HUES64 (cell line): Measurements from ENCODE around the gene PEX14. TPM values are rescaled to one million over a fixed set of nuclear protein-coding genes. Genes with fewer than 3 reads are reported as not detected.
"Not testable (repeated sequence)": the region's sequence is repeated elsewhere in the genome, so short reads cannot be mapped to it uniquely, and the experiment has no call there.

Source experiments
- H3K27ac ChIP-seq: 2 replicates; pipeline ENCODE4 v1.7.0; 2013; ENCODE audit warnings: low read depth, low read length, inconsistent platforms
- H3K27me3 ChIP-seq: 2 replicates; pipeline ENCODE4 v1.6.1; 2013; ENCODE audit warnings: mild to moderate bottlenecking, low read length; ENCODE audit not compliant: insufficient read depth
- H3K36me3 ChIP-seq: 2 replicates; pipeline ENCODE4 v1.6.1; 2013; ENCODE audit warnings: mild to moderate bottlenecking, low read length; ENCODE audit not compliant: insufficient read depth
- H3K4me1 ChIP-seq: 2 replicates; pipeline ENCODE4 v1.6.1; 2013; ENCODE audit warnings: mild to moderate bottlenecking, low read length, moderate library complexity; ENCODE audit not compliant: insufficient read depth
- H3K4me3 ChIP-seq: 2 replicates; pipeline ENCODE4 v1.5.1; 2013; ENCODE audit warnings: mild to moderate bottlenecking, low read length, moderate library complexity
- H3K9ac ChIP-seq: 2 replicates; pipeline ENCODE4 v1.6.1; 2013; ENCODE audit warnings: mild to moderate bottlenecking, low read depth, low read length
- H3K9me3 ChIP-seq: 2 replicates; pipeline ENCODE4 v1.6.1; 2013; ENCODE audit warnings: low read depth, low read length; ENCODE audit not compliant: insufficient read depth
- WGBS: fragments of 150-250, 120-280 bp; methylation state at CpG from one replicate; pipeline ENCODE4 v1.1.7; 2013; ENCODE audit warnings: missing lambda C conversion rate; 5-methylcytosine and 5-hydroxymethylcytosine counted together
- polyA plus RNA-seq, 2 experiments: library from polyadenylated mRNA; stranded (reverse); fragments of 50-300 nt; gene quantifications; one replicate each; pipeline ENCODE4 v1.2.3, GENCODE V29; 2013

PEX14 gene
- 15.1 TPM for polyA plus RNA-seq (2013, experiment 1 of 2)
- polyA plus RNA-seq (2013, experiment 2 of 2) = 18.3 TPM

- no peaks in the 10 kb centered on the region for H3K9me3 ChIP-seq
- H3K27me3 ChIP-seq = no peaks in the 10 kb centered on the region
- peaks cover 3% of the 10 kb centered on the region for H3K36me3 ChIP-seq
- H3K27ac ChIP-seq = peak within 1 kb of the TSS; percentile 66; the same call in 1 of the 2 replicates
- peak within 1 kb of the TSS; percentile 88 for H3K9ac ChIP-seq
- WGBS = 13% methylated on average over 47 of the region's 50 CpGs
- peaks cover 12% of the 10 kb centered on the region for H3K4me1 ChIP-seq
- H3K4me3 ChIP-seq = peak within 1 kb of the TSS; percentile 99
Observed at GRCh38 chr1:10474613-10475507, at the start of gene PEX14. PEX14 (plus strand) TSS chr1:10474950; CDS start chr1:10474967, 17 bp downstream.

DNA sequence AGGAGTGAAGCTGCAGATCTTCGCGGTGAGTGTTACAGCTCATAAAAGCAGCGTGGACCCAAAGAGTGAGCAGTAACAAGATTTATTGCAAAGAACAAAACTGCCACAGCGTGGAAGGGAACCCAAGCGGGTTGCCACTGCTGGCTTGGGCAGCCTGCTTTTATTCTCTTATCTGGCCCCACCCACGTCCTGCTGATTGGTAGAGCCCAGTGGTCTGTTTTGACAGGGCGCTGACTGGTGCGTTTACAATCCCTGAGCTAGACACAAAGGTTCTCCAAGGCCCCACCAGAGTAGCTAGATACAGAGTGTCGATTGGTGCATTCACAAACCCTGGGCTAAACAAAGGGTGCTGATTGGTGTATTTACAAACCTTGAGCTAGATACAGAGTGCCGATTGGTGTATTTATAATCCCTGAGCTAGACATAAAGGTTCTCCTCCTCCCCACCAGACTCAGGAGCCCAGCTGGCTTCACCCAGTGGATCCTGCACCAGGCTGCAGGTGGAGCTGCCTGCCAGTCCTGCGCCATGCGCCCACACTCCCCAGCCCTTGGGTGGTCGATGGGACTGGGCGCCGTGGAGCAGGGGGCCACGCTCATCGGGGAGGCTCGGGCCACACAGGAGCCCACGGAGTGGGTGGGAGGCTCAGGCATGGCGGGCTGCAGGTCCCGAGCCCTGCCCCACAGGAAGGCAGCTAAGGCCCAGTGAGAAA is 48.8 kb upstream of the PEX14 start:
- WGBS = 93% methylated on average over 21 of the region's 21 CpGs
- not testable (repeated sequence) for H3K27ac ChIP-seq

DNA sequence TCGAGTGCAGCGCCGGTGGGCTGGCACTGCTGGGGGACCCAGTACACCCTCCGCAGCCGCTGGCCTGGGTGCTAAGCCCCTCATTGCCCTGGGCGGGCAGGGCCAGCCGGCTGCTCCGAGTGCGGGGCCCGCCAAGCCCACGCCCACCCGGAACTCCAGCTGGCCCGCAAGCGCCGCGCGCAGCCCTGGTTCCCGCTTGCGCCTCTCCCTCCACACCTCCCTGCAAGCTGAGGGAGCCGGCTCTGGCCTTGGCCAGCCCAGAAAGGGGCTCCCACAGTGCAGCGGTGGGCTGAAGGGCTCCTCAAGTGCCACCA is 48.3 kb upstream of the PEX14 start:
- not testable (repeated sequence) for H3K27me3 ChIP-seq, H3K4me3 ChIP-seq, H3K9me3 ChIP-seq, H3K27ac ChIP-seq, H3K36me3 ChIP-seq, H3K9ac ChIP-seq, H3K4me1 ChIP-seq
- WGBS = 94% methylated on average over 21 of the region's 21 CpGs

More for the DNA sequence above, 48.8 kb upstream of the PEX14 start:
- not testable (repeated sequence) for H3K4me3 ChIP-seq, H3K9ac ChIP-seq, H3K36me3 ChIP-seq, H3K4me1 ChIP-seq, H3K9me3 ChIP-seq, H3K27me3 ChIP-seq

GRCh38 chr1:10428984-10429383 is 45.8 kb upstream of the PEX14 start:
- no peak overlapping the region for H3K4me3 ChIP-seq

DNA sequence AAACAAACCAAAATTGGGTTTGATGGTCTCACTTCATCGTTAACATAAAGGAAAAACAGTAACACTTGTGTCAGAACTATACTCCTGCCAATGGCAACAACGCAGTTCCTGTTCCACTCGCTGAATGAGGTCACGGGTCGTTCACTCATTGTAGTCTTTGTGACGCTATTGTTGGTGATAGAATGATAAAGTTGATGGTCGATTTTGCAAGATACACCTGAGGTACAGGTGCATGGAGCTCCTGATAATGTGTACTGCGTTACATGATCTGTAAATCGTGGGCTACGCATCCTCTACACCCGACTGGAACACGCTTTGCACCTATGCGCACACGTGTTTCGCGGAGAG is 44.9 kb upstream of the PEX14 start:
- WGBS = 47% methylated on average over 16 of the region's 16 CpGs
- H3K9me3 ChIP-seq = no peaks in the 10 kb centered on the region
- peak overlapping the region; percentile 96 for H3K9ac ChIP-seq
- H3K27me3 ChIP-seq = no peaks in the 10 kb centered on the region
- no peaks in the 10 kb centered on the region for H3K36me3 ChIP-seq
- H3K27ac ChIP-seq = peak overlapping the region; percentile 98
- peak overlapping the region; percentile 76 for H3K4me3 ChIP-seq
- H3K4me1 ChIP-seq = peaks cover 3% of the 10 kb centered on the region; the same call in 1 of the 2 replicates

More at GRCh38 chr1:10428984-10429383, 45.8 kb upstream of the PEX14 start:
- Histone ChIP-seq H3K36me3 (no peaks in the 10 kb centered on the region), H3K27ac (no peak overlapping the region), H3K4me1 (peaks cover 3% of the 10 kb centered on the region; the same call in 1 of the 2 replicates), H3K9ac (no peak overlapping the region), H3K9me3 (no peaks in the 10 kb centered on the region), H3K27me3 (no peaks in the 10 kb centered on the region)
- 84% methylated on average over 5 of the region's 5 CpGs for WGBS

DNA sequence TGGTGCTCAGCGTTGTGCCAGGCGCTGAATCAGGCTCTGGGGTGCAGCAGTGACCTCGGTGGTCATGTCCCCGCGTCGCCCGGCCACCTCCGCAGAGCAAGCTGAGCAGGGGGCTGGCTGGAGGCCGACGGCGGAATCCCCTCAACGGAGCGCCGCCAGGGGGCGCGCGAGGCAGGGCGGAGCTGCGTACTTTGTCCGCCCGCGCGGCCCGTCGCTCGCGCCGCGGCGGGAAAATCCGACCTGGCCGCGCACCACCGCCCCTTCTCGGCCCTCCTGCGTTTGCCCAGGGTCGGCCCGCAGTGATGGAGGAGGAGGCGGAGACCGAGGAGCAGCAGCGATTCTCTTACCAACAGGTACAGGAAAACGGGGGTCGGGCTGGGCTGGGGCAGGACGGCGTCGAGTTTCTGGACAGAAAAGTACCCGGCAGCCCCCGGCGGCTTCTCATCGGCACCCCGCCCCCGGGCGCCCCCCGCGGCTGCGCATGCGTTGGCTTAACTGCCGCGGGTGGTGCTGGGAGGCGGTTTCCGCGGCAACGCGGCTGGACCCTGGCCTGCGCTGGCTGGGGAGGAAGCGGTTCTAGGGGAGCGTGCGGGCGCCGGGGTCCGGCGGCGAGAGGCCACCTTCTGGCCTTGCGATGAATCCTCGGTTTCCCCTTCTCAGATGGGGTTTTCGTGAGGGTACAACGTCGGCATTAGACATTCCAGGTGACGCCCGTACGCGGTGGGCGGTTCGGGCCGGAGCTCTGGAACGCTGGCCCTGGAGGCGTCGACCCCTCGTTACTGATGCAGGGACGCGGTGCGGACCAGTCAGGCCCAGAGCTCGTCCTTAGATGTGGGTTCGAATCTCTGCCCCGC is 44.3 kb upstream of the PEX14 start, which contains the start of gene CENPS:
Gene CENPS (plus strand): TSS at position 218 of the 854 bp plus-strand sequence. CDS start 85 bp downstream, at position 303.
- whole genome bisulfite sequencing = 1% methylated on average over 95 of the region's 95 CpGs
- Histone ChIP-seq H3K4me1 (peaks cover 3% of the 10 kb centered on the region; the same call in 1 of the 2 replicates), H3K9ac (peak within 1 kb of the TSS; percentile 96), H3K4me3 (peak within 1 kb of the TSS; percentile 76), H3K27ac (peak within 1 kb of the TSS; percentile 98), H3K27me3 (no peaks in the 10 kb centered on the region), H3K36me3 (no peaks in the 10 kb centered on the region; the same call in 1 of the 2 replicates), H3K9me3 (no peaks in the 10 kb centered on the region)

DNA sequence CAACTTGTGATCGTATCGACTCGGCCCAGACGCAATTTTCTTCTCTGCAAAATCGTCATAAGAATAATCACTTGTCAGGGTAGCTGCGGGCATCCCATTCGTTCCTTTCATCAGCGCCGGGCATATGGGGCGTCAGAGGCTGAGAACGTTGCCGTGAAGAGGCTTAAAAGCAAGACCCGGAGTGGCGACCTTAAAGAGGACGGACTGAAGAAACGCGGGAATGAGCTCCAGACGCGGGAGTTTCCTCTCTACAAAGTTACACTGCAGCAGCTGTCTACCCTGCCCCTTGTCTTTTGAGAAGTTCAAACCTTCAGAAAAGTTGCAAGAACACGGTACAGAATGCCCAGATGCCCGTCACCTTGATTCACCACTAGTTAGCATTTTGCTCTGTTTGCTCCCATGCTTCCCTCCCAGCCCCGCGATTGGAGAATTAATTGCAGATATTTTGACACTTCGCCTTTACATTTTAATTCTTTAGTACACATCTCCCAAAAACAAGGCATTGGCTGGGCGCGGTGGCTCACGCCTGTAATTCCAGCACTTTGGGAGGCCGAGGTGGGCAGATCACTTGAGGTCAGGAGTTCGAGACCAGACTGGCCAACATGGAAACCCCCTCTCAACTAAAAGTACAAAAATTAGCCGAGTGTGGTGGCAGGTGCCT is 43.5 kb upstream of the PEX14 start:
- Histone ChIP-seq H3K9me3 (no peaks in the 10 kb centered on the region), H3K36me3 (no peaks in the 10 kb centered on the region; the same call in 1 of the 2 replicates), H3K4me1 (peaks cover 3% of the 10 kb centered on the region; the same call in 1 of the 2 replicates), H3K4me3 (peak overlapping the region; percentile 76), H3K9ac (peak overlapping the region; percentile 96), H3K27me3 (no peaks in the 10 kb centered on the region), H3K27ac (peak overlapping the region; percentile 98; the same call in 1 of the 2 replicates)
- 31% methylated on average over 30 of the region's 30 CpGs for WGBS

GRCh38 chr1:10432910-10433700 is 41.6 kb upstream of the PEX14 start:
- WGBS = 81% methylated on average over 14 of the region's 14 CpGs
- H3K4me1 ChIP-seq = peaks cover 3% of the 10 kb centered on the region; the same call in 1 of the 2 replicates
- H3K36me3 ChIP-seq = no peaks in the 10 kb centered on the region; the same call in 1 of the 2 replicates
- H3K4me3 ChIP-seq = no peak overlapping the region
- H3K27me3 ChIP-seq = no peaks in the 10 kb centered on the region
- no peak overlapping the region for H3K9ac ChIP-seq
- no peaks in the 10 kb centered on the region for H3K9me3 ChIP-seq
- H3K27ac ChIP-seq = no peak overlapping the region

DNA sequence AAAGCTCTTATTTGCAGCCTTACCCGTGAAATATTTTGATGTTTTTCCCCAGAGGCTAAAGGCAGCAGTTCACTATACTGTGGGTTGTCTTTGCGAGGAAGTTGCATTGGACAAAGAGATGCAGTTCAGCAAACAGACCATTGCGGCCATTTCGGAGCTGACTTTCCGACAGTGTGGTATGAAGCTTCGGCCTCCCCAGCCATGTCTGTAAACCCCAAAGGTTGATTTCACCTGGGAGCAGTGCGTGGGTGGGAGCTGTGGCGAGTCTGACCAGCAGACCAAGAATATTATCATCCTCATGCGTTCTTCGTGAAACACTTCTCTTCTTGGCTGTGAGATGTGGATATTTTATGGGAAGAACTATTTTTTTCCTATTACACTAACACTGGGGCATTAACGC is 41.0 kb upstream of the PEX14 start:
- Histone ChIP-seq H3K36me3 (no peaks in the 10 kb centered on the region; the same call in 1 of the 2 replicates), H3K4me3 (no peak overlapping the region), H3K9me3 (no peaks in the 10 kb centered on the region), H3K27ac (no peak overlapping the region), H3K9ac (no peak overlapping the region), H3K27me3 (no peaks in the 10 kb centered on the region), H3K4me1 (peaks cover 3% of the 10 kb centered on the region; the same call in 1 of the 2 replicates)
- 95% methylated on average over 11 of the region's 11 CpGs for WGBS
